Astrocyte (in vitro differentiated cells and primary cell): ENCODE measurements around the gene COBL.

Experiments
- EZH2 ChIP-seq: IDR thresholded peaks from 2 replicates; pipeline ENCODE4 v1.6.1; 2012; ENCODE audit warnings: mild to moderate bottlenecking, low read length, inconsistent platforms; ENCODE audit not compliant: insufficient read depth
- TF ChIP-seq, protein P1 (sequence below): IDR thresholded peaks from 2 replicates; pipeline ENCODE4 v1.5.1; 2011; ENCODE audit warnings: low read depth, mild to moderate bottlenecking, inconsistent platforms, low read length, moderate library complexity; ENCODE audit not compliant: insufficient read depth

DNA sequence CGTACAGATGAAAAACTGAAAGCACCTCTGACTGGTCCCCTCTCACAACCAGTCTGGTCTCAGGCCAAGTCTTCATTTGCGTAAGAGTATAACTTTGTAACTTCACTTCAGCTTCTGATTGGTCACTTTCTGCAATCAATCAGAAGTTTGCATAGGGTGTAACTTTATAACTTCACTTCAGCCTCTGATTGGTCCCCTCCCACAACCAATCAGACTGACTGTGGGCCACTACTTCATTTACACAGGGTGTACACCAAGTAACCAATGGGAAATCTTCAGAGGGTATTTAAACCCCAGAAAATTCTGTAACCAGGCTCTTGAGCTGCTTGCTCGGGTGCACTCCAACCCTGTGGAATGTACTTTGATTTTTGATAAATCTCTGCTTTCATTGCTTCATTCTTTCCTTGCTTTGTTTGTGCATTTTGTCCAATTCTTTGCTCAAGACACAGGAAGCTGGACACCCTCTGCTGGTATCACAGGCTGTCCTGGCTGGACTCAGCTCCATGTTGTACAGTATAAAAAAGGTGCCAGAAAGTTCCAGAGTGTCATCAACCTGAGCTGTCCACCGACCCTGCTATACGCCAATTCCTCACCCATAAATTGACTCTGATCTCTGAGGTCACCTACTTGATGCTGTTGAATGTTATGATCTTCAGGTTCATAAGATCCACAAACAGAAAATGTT is 74.5 kb downstream of the COBL start:
- TF ChIP-seq, protein P1, sequence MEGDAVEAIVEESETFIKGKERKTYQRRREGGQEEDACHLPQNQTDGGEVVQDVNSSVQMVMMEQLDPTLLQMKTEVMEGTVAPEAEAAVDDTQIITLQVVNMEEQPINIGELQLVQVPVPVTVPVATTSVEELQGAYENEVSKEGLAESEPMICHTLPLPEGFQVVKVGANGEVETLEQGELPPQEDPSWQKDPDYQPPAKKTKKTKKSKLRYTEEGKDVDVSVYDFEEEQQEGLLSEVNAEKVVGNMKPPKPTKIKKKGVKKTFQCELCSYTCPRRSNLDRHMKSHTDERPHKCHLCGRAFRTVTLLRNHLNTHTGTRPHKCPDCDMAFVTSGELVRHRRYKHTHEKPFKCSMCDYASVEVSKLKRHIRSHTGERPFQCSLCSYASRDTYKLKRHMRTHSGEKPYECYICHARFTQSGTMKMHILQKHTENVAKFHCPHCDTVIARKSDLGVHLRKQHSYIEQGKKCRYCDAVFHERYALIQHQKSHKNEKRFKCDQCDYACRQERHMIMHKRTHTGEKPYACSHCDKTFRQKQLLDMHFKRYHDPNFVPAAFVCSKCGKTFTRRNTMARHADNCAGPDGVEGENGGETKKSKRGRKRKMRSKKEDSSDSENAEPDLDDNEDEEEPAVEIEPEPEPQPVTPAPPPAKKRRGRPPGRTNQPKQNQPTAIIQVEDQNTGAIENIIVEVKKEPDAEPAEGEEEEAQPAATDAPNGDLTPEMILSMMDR: no peak
- TF ChIP-seq EZH2: no peak
